ENCODE measurements around the gene GSTM4.
A peak's percentile ranks its signal among the peaks of the same experiment; 100 is the strongest.

Gene GSTM4

DNA sequence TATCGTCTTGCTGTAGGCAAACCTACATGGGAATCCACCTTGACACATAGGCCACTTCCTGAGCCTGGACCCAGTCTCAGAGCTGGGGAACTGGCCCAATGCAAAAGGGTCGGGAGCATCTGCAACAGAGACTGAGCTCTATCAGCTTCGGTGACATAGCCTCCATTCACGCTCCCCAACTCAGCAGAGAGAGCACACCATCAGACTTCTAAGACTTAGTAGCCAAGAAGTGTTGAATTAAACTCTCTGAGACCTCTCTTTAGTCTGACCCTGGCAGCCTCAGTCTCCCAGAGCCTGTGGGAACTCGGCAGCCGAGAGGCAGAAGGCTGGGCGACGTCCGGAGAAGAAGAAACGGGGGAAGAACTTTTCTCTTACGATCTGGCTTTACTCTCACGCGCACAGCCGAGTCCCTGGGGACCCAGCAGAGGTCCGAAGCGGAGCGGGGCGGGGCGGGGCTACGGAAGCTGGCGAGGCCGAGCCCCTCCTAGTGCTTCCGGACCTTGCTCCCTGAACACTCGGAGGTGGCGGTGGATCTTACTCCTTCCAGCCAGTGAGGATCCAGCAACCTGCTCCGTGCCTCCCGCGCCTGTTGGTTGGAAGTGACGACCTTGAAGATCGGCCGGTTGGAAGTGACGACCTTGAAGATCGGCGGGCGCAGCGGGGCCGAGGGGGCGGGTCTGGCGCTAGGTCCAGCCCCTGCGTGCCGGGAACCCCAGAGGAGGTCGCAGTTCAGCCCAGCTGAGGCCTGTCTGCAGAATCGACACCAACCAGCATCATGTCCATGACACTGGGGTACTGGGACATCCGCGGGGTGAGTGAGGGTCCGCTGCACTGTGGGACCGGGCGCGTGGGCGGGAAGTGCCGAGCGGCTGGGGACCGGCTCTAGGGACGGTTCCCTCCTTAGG is at the start of gene GSTM4:
Gene GSTM4 (plus strand): TSS at position 485 of the 905 bp plus-strand sequence. CDS start 291 bp downstream, at position 776.
- DNase-seq: peak; percentile 90

DNA sequence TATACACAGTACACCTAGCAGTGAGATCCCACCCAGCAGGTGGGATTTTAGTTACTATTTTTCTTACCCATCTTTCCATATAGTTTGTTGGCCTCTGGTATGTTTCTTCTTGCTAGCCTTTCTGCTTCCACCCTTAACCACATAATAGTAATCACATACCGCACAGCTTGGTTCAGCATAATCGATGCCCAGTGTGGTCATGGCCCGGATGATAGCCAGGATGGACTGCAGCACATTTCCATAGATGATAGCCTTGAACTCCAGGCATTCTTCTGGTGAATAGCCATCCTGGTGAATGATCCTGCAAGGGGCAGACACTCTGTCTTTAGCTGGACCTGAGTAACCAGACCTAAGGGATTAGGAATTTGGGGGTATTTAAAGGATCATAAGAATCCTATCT is 46.0 kb upstream of the GSTM4 start:
- no peak for DNase-seq

DNA sequence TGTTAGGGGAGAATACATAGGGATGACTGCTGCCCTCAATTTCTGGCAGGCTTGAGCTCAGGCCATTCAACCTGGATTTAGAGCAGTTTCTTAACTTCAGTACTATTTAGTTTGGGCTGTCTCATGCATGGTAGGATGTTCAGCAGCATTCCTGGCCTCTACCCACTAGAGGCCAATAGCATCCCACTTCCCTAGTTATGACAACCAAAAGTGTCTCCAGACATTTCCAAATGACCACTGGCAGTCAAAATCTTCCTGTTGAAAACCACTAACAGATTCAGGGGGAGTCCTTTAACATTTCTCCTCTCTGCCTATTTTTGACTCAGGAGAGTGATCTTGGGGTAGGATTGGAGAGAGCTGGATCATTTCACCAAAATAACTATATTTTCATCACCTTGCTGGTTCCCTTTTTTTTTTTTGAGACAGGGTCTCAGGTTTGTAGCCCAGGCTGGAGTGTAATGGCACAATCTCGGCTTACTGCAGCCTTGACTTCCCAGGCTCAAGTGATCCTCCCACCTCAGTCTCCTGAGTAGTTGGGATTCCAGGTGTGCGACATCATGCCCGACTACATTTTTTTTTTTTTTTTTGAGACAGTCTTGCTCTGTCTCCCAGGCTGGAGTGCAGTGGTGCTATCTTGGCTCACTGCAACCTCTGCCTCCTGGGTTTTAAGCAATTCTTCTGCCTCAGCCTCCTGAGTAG is 45.1 kb upstream of the GSTM4 start:
- peak; percentile 89 for DNase-seq

DNA sequence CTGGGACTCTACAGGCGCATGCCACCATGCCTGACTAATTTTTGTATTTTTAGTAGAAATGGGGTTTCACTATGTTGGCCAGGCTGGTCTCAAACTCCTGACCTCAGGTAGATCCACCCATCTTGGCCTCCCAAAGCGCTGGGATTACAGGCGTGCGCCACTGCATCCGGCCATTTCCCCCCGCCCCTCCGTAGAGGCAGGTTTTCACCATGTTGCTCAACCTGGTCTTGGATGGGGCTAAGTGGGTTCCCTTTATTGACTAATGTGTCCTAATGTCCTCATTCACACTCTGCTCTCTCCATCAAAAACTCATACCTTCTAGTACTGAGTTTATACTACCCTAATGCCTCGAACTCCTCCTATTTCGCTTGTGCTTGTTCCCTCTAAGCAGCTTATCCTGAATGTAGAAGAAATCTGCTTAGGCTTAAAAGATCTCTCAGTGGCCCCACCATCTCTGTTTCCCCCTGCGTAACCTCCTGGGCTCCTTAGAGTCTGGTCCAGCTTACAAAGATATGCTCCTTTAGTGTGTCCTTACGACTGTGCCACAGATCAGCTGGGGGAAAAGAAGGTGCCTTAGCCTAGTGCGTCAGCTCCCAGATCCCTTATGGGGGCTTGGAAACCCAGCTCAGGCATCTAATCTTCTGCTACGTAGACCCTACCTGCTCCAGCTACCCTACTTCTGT is 44.5 kb upstream of the GSTM4 start:
- DNase-seq: no peak

DNA sequence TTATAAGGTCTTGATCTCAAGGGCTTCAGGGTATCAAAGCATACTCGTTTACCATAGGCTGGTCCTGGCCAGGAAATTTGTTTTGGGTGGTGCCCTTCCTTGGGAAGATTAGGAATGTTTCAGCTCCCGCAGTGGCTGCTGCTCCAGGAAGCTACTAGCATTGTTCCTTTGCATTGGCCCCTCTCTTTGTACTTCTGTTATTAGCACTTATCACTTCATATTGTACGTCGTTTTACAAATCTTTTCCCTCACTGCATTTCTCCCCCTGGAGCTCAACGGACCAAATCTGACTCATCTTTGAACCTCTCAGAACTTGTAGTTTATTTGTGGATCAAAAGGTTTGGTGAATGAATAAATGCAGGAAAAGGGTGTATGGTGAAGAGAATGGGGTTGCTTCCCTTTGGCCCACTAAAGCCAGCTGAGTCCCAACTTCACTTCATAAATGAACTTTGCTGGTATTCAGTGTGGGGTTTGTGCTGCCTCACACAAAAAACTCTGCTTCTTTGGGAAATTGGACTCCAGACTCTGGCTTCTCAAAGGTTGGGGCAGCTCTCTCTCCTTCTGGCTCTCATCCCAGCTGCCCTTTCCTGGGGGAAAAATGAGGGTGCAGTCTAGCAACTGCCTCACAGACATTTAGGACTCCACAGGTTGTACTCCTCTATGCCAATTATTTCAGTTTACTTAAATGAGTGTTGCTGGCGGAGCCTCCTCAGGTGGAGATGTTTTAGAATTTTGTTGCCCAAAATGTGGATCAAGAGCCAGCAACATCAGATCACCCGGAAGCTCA is 42.3 kb upstream of the GSTM4 start:
- no peak for DNase-seq

DNA sequence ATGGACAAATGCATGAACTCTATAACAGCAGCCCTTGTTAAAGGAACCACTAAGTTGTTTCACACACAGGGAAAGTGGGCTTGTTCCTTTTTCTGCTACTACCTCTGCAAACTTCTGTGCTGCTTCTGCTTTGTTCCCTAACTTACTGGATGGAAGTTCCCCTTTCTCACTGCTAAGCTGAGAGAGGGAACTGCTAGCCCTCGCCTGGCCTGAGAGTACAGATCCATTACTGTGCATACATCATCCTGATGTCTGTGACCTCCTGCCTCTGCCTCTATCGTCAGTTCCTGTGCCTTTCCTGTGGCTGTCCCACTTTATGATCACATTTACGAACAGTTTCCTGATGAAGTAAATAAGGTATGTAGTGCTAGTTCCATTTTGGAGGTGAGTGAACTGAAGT is 40.0 kb upstream of the GSTM4 start:
- no peak for DNase-seq

DNA sequence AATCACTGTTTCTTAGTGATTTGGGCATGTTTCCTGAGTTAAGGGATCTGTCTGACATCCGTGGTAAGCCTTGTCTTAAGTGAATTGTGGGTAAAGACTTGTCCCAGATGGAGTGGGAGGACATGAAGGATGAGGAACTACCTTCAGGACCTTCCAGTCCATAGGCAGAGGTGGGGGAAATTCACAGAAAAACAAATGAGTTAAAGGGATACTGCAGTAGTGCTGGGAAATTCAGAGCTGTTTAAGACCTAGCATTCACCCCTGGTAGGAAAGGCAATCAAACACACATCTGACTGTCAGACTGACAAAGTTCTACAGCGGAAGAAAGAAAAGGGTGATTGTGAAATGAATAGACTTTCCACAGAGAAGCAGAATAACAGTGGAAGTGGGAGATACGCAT is 39.5 kb upstream of the GSTM4 start:
- no peak for DNase-seq

DNA sequence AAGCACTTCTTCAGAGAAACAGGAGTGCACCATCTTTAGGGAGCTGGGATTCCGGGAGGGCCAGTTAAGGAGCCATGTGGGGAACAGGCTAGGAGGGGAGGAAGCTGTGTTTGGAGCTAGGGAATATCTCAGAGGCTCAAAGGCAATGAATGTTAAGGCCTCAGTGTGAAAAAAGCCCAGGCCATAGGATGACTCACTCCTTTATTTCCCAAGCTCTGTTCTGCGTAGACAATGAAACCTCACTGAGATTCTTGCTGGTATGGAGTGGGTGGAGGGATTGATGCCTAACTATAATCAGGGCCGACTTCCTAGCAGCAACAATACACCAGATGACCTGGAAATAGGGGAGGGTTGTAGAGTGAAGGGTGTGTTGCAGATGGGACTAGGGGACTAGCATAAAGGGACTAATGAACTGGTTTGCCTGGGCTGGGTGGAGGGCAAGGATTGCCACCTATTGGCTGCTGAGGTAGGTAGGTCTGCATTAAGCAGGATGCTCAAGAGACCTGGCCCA is 38.6 kb upstream of the GSTM4 start:
- peak; percentile 88 for DNase-seq

DNA sequence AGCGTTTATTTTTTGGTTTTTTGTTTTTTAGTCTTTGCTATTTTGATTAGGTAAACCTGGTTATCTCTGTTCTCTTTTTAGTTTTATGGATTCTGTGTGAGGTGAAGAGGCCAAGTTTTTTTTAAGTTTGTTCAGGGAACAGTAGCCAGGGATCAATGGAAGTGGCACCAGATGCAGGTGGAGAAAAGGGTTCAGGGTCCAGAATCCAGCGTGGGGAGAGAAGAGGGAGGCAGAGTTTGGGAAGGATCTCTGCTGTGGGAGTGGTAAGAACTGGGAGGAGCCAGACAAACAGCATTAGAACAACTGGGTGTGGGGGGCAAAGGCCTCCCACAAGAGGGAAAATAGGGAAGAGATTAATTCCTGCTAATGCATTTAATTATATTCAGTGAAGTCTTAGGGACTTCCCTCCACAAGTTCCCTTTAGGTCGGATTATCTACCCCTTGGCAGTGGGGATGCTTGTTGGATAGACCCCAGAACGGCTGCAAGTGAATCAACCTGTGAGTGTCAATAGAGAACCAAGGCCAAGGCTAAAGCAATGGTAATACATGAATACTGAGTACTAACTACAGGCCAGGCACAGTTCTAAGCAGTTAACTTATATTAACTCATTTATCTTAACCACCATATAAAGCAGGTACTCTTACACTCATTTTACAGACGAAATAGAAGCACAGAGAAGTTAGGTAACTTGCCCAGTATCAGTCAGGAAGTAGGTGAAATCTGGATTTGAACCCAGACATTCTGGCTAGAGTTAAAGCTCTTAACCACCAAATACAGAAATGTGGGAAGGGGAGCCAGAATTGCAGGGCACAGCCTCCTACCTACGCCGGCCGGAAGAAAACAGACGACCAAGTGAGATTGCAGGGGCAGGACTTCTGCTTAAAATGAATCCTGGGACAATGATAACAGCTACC is 37.0 kb upstream of the GSTM4 start:
- DNase-seq: no peak

DNA sequence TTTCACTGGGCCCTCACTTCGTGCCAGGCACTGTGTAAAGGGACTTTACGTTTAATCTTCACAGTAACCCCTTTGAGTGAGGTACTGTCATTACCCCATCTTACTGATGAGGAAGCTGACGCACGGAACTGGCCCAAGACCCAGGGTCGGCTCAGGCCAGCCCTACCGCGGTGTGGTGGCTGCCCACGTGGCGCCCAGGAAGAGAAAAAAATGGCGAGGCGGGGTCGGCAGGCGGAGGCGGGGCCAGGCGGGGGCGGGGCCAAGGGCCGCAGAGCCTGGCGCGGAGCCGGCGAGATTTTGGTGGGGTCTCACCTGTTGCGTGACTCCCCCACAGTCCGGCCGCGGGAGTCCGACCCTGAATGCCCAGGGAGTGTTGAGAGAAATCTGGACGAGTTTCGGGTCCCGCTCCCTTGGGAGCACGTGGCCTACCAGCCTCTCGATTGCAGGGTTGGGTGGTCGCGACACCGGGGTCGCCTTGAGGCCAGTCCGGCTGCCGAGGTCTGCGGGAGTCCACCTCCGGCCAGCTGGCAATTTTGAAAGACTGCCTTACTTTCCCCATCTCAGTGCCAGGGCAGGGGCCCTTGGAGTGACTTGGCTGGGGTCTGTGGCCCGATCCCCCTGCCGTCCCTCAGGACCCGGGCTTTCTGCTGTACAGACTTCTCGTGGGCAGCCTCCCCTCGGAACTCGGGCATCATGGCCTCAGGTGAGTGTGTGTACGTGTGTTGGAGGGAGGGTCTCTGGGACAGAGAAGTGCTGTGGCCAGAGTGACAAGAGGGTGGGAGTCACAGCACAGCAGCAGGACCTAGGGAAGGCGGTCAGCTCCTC is 36.1 kb upstream of the GSTM4 start, which contains the start of the genes AMPD2 and GNAT2:
Gene AMPD2 (plus strand): TSS at position 262 of the 825 bp plus-strand sequence. CDS start 1,339 bp downstream, outside the sequence.
Gene GNAT2 (minus strand): TSS at position 41 of the 825 bp plus-strand sequence. CDS start 6,746 bp downstream, outside the sequence.
- peak; percentile 88 for DNase-seq

DNA sequence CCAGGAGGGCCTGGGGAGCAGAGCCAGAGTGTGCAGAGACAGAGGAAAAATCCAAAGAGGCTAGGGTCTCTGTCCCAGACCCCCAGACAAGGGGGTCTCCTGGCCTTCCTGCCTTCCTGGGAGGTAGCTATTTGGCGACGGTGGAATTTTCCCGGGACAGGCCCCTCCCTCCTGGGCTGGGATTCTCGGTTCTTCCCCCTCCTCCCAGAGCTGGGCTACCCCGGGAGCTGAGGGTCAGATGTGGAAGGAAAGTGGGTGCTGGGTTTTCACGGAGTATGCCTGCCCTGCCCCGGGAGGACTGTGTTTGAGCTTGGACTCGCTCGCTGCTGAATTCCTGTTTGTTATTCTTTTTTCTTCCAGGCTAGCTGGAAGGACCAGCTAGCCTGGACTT is 35.5 kb upstream of the GSTM4 start:
- peak; percentile 71 for DNase-seq

DNA sequence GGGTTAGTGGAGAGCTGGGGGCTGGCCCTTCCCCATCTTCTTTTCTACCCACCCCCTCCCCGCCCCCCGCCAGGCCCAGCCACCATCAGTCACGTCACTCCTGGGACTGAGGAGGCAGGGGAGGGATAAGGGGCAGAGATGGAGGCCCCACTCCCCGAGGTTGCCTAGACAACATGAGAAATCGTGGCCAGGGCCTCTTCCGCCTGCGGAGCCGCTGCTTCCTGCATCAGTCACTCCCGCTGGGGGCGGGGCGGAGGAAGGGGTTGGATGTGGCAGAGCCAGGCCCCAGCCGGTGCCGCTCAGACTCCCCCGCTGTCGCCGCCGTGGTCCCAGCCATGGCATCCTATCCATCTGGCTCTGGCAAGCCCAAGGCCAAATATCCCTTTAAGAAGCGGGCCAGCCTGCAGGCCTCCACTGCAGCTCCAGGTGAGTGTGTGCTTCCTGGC is 35.0 kb upstream of the GSTM4 start:
- DNase-seq: peak; percentile 97

DNA sequence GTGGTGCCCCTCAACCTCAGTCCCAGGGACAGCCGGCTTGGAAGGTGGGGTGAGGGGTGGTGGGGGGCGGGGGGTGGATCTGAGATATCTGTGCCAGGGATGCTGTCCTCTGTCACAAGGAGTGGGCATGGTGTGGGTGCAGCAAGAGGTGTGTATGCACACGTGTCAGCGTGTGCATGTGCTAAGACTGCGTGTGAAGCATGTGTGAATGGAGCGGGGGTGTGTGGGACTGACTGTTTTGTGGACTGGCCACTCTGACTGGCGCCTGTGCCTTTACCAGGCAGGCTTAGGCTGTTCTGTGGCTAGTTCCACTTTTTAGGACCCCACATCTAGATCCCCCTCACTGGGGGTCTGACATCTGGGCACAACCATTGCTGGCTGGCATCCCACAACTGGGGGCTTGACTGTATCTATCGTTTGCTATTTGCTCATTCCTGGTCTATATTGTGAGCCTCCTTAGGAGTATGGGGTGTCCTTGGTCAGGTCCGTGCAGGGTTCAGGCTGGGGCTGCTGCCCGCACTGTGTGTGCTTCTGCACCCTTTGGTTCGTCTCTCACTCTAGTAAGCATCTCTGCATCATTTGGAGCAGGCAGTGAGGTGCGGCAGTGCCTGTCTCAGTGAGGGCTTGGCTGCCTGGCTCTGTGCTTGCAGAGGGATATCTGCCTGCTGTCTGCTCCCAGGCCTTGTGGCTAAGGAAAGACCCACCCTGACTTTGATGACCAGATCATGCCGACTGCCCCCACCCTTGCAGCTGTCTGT is 34.3 kb upstream of the GSTM4 start:
- no peak for DNase-seq

DNA sequence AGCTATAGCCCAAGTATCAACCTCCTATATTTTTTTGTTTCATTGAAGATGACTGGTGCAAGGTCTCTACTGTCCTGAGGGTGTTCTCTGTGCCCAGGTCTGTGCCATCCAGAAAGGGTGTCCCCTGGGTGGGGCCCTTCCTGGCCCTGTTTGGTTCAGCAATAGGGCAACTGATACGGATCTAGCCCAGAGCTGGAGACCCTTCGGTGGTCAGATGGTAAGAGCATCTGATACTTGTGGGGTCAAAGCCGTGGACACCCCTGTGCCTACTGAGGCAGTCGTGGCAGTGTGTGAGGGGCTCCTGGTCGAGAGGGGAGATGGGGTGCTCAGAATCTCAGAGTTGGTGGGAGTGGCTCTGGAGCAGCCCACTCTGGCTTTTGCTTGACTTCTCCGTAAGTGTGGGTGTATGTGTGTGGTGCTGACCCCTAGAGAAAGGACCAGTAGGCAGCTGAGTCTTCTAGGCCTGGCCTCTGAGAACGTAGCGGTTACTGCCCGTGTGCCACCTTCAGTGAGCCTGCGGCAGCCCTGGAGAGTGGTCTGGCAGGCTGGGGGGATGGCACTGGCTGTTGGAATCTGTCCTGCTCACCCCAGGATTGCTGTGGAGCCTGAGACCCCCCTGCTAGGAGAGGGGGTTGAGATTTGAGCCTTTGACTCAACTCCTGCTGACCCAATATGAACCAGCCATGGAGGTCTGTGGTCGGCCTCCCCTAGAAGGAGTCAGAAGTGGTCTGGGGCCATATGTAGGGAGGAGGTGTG is 33.6 kb upstream of the GSTM4 start:
- DNase-seq: no peak

DNA sequence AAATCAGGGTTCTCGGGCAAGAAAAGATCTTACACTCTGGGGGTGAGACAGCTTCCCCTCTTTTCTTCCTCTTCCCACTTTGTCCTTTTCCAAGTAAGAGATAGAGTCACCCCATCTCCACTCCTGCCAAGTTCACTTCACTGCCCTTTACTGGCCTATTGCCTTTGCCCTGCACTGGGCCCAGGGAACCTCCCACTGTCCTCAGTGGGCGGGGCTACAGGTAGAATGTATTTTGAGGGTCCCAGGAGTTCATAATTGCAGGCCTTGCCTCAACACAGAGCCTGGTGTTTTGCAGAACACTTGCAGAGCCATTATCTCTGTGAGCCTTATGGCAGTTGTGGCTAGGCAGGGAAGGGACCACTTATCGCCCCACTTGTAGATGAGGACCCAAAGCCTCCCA is 33.0 kb upstream of the GSTM4 start:
- DNase-seq: no peak

DNA sequence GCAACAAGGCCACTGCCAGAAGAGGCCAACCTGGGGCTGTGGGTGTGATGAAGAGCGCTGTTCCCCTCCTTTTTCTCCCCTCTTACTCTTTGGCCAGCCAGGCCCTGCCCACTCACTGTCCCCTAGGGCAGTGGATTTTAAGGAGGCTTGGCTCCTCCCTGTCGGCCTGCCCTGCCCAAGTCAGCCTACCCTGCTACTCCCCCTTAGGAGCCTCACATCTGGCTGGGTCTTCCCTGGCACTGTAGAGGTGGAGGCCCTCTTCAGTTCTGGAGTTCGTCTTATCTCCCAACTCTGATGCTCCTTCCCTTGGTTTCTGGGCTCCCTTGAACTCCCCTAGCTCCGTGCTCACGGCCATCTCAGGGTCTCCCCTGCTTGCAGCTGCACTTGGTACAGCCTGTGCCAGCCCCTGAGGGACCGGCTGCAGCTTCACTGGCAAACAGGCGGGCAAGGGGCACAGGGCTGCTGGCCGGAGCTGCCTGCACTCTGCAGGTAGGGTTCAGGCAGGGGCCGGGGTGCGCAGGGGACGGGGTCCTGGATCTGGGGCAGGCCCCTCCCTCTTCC is 32.2 kb upstream of the GSTM4 start:
- no peak for DNase-seq

DNA sequence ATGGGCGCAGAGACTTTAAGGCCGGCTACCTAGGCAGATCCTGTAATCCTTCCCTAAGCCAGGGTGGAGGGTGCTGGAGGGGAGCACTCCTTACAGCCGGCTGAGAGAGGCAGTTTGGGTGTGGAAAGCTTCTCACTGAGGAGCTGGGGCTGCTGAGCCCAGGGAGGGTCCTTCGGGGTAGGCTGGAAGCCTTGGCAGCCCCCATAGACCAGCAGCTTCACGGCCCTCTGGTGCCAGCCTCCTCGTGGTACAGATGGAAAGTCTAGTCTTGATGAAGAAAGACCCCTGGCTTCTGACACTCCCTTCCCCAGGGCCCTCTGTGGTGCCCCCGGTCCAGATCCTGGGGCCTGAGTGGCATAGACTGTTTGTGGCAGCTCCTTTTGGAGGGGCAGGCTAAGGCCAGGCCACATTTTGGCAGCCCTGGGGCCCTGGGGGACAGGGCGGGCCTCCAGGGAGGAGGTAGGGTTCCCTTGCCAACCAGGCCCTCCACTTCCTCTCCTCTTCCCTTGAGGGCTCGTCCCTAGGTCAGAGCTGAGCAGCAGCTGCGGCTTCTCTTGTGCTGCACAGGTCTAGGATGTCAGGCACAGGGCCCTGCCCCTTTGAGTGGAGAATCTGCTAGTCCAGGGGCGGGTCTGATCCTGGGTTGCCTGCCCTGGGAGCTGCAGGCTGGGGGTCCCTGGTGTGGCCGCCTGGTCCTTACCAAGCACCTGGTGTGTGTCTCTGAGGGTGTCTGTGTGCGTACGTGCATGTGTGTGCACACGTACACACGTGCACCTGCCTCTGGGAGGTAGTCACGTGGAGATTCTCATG is 31.5 kb upstream of the GSTM4 start:
- no peak for DNase-seq
